HepG2 (cell line): ENCODE results near the gene OR6B2. TPM values are rescaled to one million over a fixed set of nuclear protein-coding genes. Genes with fewer than 3 reads are reported as not detected.

Experiments
- ATAC-seq: fragments of 200-7000 bp; cut with Tn5 transposase; 3 replicates; pipeline ENCODE4 v1.9.1; 2020; ENCODE audit warnings: mild to moderate bottlenecking, moderate library complexity
- BruUV-seq: library from RNA; stranded (reverse); fragments of 400-500 nt; replicated peaks from 2 replicates; lab custom pipeline; 2021; lab: Mats Ljungman, UMichigan
- CTCF ChIA-PET: fragments of 300-600 bp; formaldehyde crosslinking; extraction: SDS; loops from one replicate; lab custom pipeline; 2021; ENCODE audit warnings: low total read pairs, inconsistent platforms, low intra/inter-chr PET ratio; lab: Yijun Ruan, JAX
- POLR2A ChIA-PET: fragments of 350-600 bp; sonication (Branson Sonifier 250); formaldehyde crosslinking; loops from one replicate; lab custom pipeline; 2020; ENCODE audit warnings: antibody characterized with exemption, inconsistent platforms; lab: Yijun Ruan, JAX
- DNase-seq: peaks from one replicate; pipeline ENCODE4 v3.0.0-alpha.2; 2015; ENCODE audit warnings: low spot score
- FAIRE-seq: peaks from 3 replicates; lab custom pipeline; 2011; peaks lifted over from hg19 to GRCh38; lab: Jason Lieb, UNC
- H2AFZ ChIP-seq: one replicate; pipeline ENCODE4 v1.6.1; 2011; ENCODE audit warnings: low read length, inconsistent platforms
- H3K27ac ChIP-seq: fragments of 300-600 bp; 3 replicates; pipeline ENCODE4 v1.8.0; 2011; ENCODE audit warnings: mixed run types, mild to moderate bottlenecking, mixed read lengths, low read length, inconsistent platforms; ENCODE audit not compliant: insufficient read depth; ENCODE audit errors: extremely low read length
- H3K27me3 ChIP-seq, 2 experiments: fragments of 200-600 bp in 1 of 2; 2 replicates in 1 of 2; 3 replicates in 1 of 2; pipeline versions ENCODE4 v1.6.0 to v1.8.0; 2011; ENCODE audit warnings: low read length in 2 of 2, mild to moderate bottlenecking in 2 of 2, moderate library complexity in 2 of 2, inconsistent platforms in 1 of 2; ENCODE audit not compliant: insufficient read depth in 2 of 2, control insufficient read depth in 1 of 2
- H3K36me3 ChIP-seq, 2 experiments: fragments of 200-600 bp in 1 of 2; replicated peaks in 1 of 2; 2 replicates in 1 of 2; 3 replicates in 1 of 2; pipeline versions ENCODE4 v1.5.1 to v1.8.0; 2011; ENCODE audit warnings: low read length in 2 of 2, inconsistent platforms in 1 of 2; ENCODE audit not compliant: insufficient read depth in 2 of 2, control insufficient read depth in 1 of 2
- H3K4me1 ChIP-seq: 2 replicates; pipeline ENCODE4 v1.5.1; 2012; ENCODE audit warnings: low read length, inconsistent platforms; ENCODE audit not compliant: insufficient read depth
- H3K4me2 ChIP-seq: 2 replicates; pipeline ENCODE4 v1.6.0; 2011; ENCODE audit warnings: low read depth, low read length, inconsistent platforms
- H3K4me3 ChIP-seq, 3 experiments: fragments of 200-600 bp in 1 of 3; sonication (generic), shearing (Covaris generic) in 1 of 3; replicated peaks in 1 of 3; 2 replicates each; pipeline ENCODE4 v1.5.1; 2011 to 2016; ENCODE audit warnings: low read length in 3 of 3, inconsistent platforms in 2 of 3, low read depth in 2 of 3, mild to moderate bottlenecking in 2 of 3, control low read depth in 1 of 3, mixed read lengths in 1 of 3; ENCODE audit not compliant: insufficient read depth in 1 of 3
- H3K79me2 ChIP-seq: one replicate; pipeline ENCODE4 v1.6.1; 2011; ENCODE audit warnings: low read length, inconsistent platforms; ENCODE audit not compliant: insufficient read depth
- H3K9ac ChIP-seq: 2 replicates; pipeline ENCODE4 v1.6.0; 2011; ENCODE audit warnings: mild to moderate bottlenecking, low read depth, low read length, inconsistent platforms; ENCODE audit not compliant: insufficient read depth
- H3K9me3 ChIP-seq: 2 replicates; pipeline ENCODE4 v1.5.1; 2012; ENCODE audit warnings: mild to moderate bottlenecking, low read length
- H4K20me1 ChIP-seq: 2 replicates; pipeline ENCODE4 v1.6.0; 2011; ENCODE audit warnings: inconsistent platforms, mild to moderate bottlenecking, low read length, moderate library complexity; ENCODE audit not compliant: insufficient read depth
- RERE ChIP-seq: IDR thresholded peaks from 2 replicates; pipeline ENCODE4 v1.6.1; 2016; ENCODE audit warnings: low read depth, missing genetic modification reagents, missing compliant biosample characterization
- SAP130 ChIP-seq: IDR thresholded peaks from 2 replicates; pipeline ENCODE4 v1.6.1; 2016; ENCODE audit warnings: low read depth
- SMYD3 ChIP-seq: sonication (generic); formaldehyde crosslinking; IDR thresholded peaks from 2 replicates; pipeline ENCODE4 v1.8.1; 2023; ENCODE audit warnings: mild to moderate bottlenecking, missing genetic modification reagents
- ZBTB39 ChIP-seq: sonication (generic); formaldehyde crosslinking; IDR thresholded peaks from 2 replicates; pipeline ENCODE4 v1.5.0; 2020; ENCODE audit warnings: missing genetic modification reagents
- ZFP1 ChIP-seq: IDR thresholded peaks from 2 replicates; pipeline ENCODE4 v1.6.1; 2016
- ZFP36L1 ChIP-seq: sonication (generic); formaldehyde crosslinking; IDR thresholded peaks from 2 replicates; pipeline ENCODE4 v1.8.0; 2022; ENCODE audit warnings: mild to moderate bottlenecking, missing genetic modification reagents, moderate library complexity
- ZNF607 ChIP-seq: sonication (generic); formaldehyde crosslinking; IDR thresholded peaks from 2 replicates; pipeline ENCODE4 v1.5.1; 2020; ENCODE audit warnings: missing genetic modification reagents, mild to moderate bottlenecking, borderline replicate concordance
- WGBS: methylation state at CpG from one replicate; pipeline ENCODE4 v1.1.6; 2017; ENCODE audit warnings: low lambda C conversion rate; 5-methylcytosine and 5-hydroxymethylcytosine counted together
- in situ Hi-C: cut with HindIII; loops from 2 replicates; pipeline ENCODE4 v1.10.0; 2017; ENCODE audit warnings: low pct_unique_long_range_greater_than_20kb; ENCODE audit not compliant: extremely low pct_ligation_motif_present
- intact Hi-C: fragments of 100-400 bp; cut with micrococcal nuclease; formaldehyde crosslinking; loops from one replicate; pipeline ENCODE4 v1.10.0; 2022; ENCODE audit not compliant: unreplicated experiment
- polyA plus RNA-seq, 8 experiments: library from polyadenylated mRNA; depleted of rRNA in 3 of 8; stranded (reverse) in 7 of 8; unstranded in 1 of 8; fragments of >200 nt; fragmentation: Illumina TruSeq in 4 of 8; extraction: Trizol in 4 of 8; gene quantifications; 2 replicates each; pipeline versions ENCODE4 v1.2.1 to v1.2.3, GENCODE V29; 2011 to 2016; ENCODE audit warnings: low read depth in 4 of 8, missing spikeins in 1 of 8, mixed read lengths in 1 of 8; ENCODE audit not compliant: insufficient read depth in 1 of 8
- total RNA-seq, 5 experiments: library from RNA; depleted of rRNA; stranded (reverse); fragments of >200 nt; fragmentation: Illumina TruSeq; extraction: Trizol; gene quantifications; 2 replicates each; pipeline ENCODE4 v1.2.3, GENCODE V29; 2016; ENCODE audit warnings: low read depth in 1 of 5

The OR6B2 gene
- total and polyA plus RNA-seq, 2 of the 13 experiments (the other 11 are each of a cell fraction or from before 2014, with no cell fraction given): not detected

GRCh38 chr2:240024766-240025165 lies 5.5 kb downstream of the OR6B2 start (continued):
- TF ChIP-seq ZBTB39 (CRISPR knock-in tag) (0 out of 2 replicates have a peak, but pooled peaks have one; percentile 9), ZFP1 (CRISPR knock-in tag) (no peak)
- TF ChIP-seq, all 625 proteins: peak for 8

GRCh38 chr2:240023792-240024191 lies 6.4 kb downstream of the OR6B2 start:
- peaks cover 28% of the 10 kb centered on the region for H4K20me1 ChIP-seq
- TF ChIP-seq RERE (CRISPR knock-in tag): no peak
- no peak for TF ChIP-seq ZNF607
- no peak for TF ChIP-seq SMYD3 (CRISPR knock-in tag)
- 0 out of 2 replicates have a peak, but pooled peaks have one; percentile 32 for TF ChIP-seq ZFP36L1
- TF ChIP-seq SAP130 (CRISPR knock-in tag): 0 out of 2 replicates have a peak, but pooled peaks have one; percentile 12
- TF ChIP-seq, all 625 proteins: peak for 2
- no peak overlapping the region for H2AFZ ChIP-seq
- H3K9me3 ChIP-seq: no peaks in the 10 kb centered on the region
- 61% methylated on average over 9 of the region's 9 CpGs for WGBS
- intact Hi-C loops: no loop called here
- CTCF ChIA-PET: no interaction called here
- peak overlapping the region; percentile 82 for H3K4me2 ChIP-seq
- in situ Hi-C loops: no loop called here
- DNase-seq (no peak), ATAC-seq (no peak), FAIRE-seq (no peak)
- POLR2A ChIA-PET: no interaction called here
- no TSS peak for BruUV-seq
- H3K27me3 ChIP-seq: peaks cover 0 to 7% of the 10 kb centered on the region in 2 experiments; a peak in 1 of 5 replicates
- H3K4me1 ChIP-seq: peaks cover 34% of the 10 kb centered on the region
- peak overlapping the region; percentile 90 for H3K27ac ChIP-seq
- H3K79me2 ChIP-seq: peaks cover 44% of the 10 kb centered on the region
- peak overlapping the region; percentile 98 for H3K9ac ChIP-seq
- H3K4me3 ChIP-seq: peak overlapping the region; percentile 80 to 98 (median 91)
- H3K36me3 ChIP-seq: peaks cover 18 to 24% of the 10 kb centered on the region in 2 experiments
